ENCODE measurements around the gene SLC12A3. TPM values are rescaled to one million over a fixed set of nuclear protein-coding genes. Genes with fewer than 3 reads are reported as not detected.

SLC12A3 gene
- total and polyA plus RNA-seq, 2 of the 8 experiments (the other 6 are each of a cell fraction or from before 2014, with no cell fraction given): not detected

GRCh38 chr16:56898847-56899246 lies 33.8 kb downstream of the SLC12A3 start:
- no peak overlapping the region for H4K8ac ChIP-seq (ENCODE audit: extremely low read depth, insufficient read depth, low read length)
- H3K9me3 ChIP-seq (ENCODE audit: insufficient read depth in 2 of 2, low read depth in 1 of 2, low read length in 1 of 2): no peaks in the 10 kb centered on the region
- DNase-seq (ENCODE audit: low read depth in 1 of 2, low spot score in 2 of 2) (no peak), FAIRE-seq (no peak)
- no peak overlapping the region for H3K14ac ChIP-seq (ENCODE audit: insufficient read length)
- H3K4me3 ChIP-seq (ENCODE audit: extremely low read depth in 1 of 4, insufficient read depth in 2 of 4, low read depth in 3 of 4, low read length in 4 of 4): no peak overlapping the region
- H4K20me1 ChIP-seq (replicated peaks in 1 of 2; ENCODE audit: control insufficient read depth in 1 of 2, insufficient read depth in 2 of 2, low read length in 2 of 2): no peaks in the 10 kb centered on the region
- no peak overlapping the region for H3K56ac ChIP-seq (replicated peaks; ENCODE audit: insufficient read length, low read depth, low read length)
- no peak overlapping the region for H2BK12ac ChIP-seq (ENCODE audit: low read depth, low read length)
- no peak overlapping the region for H3K4ac ChIP-seq (replicated peaks; ENCODE audit: insufficient read length, low read depth, low read length)
- H3K18ac ChIP-seq (ENCODE audit: extremely low read depth, low read length): no peak overlapping the region
- H3K4me1 ChIP-seq (replicated peaks in 1 of 4; ENCODE audit: control insufficient read depth in 3 of 4, insufficient read depth in 4 of 4, low read length in 3 of 4): peaks cover 0 to 3% (median 0%) of the 10 kb centered on the region in 4 experiments; a peak in 1 of 7 replicates
- H3K27ac ChIP-seq (ENCODE audit: low read depth, low read length): no peak overlapping the region
- no peak overlapping the region for H3K9ac ChIP-seq (replicated peaks in 1 of 4; ENCODE audit: extremely low read depth in 1 of 4, low read depth in 3 of 4, low read length in 3 of 4)
- H3K79me2 ChIP-seq (ENCODE audit: control insufficient read depth in 1 of 2, insufficient read depth in 2 of 2, low read length in 2 of 2): no peaks in the 10 kb centered on the region
- H2BK20ac ChIP-seq (ENCODE audit: low read length): no peak overlapping the region
- no peaks in the 10 kb centered on the region for H3K79me1 ChIP-seq (ENCODE audit: low read depth, low read length)
- H2AK5ac ChIP-seq (ENCODE audit: low read depth, low read length): no peak overlapping the region
- ChIA-PET CTCF (ENCODE audit: partially characterized antibody) (no interaction called here), POLR2A (ENCODE audit: partially characterized antibody) (no interaction called here)
- H3K23ac ChIP-seq (ENCODE audit: insufficient read length): no peak overlapping the region
- H2AFZ ChIP-seq (ENCODE audit: low read length): no peak overlapping the region
- H2BK5ac ChIP-seq (ENCODE audit: low read depth, low read length): no peak overlapping the region
- H3K36me3 ChIP-seq (ENCODE audit: control insufficient read depth in 2 of 4, insufficient read depth in 4 of 4, low read length in 3 of 4): no peaks in the 10 kb centered on the region
- no peak overlapping the region for H4K91ac ChIP-seq (replicated peaks; ENCODE audit: insufficient read length, low read length)
- 84% methylated on average over 8 of the region's 8 CpGs; no CpG with 5 or more reads in 1 of the 2 experiments for WGBS, 2 experiments (ENCODE audit: extremely low coverage in 1 of 2, insufficient coverage in 1 of 2, insufficient read length in 1 of 2, insufficient replicate concordance in 2 of 2, low coverage in 1 of 2, low lambda C conversion rate in 2 of 2, missing lambda C conversion rate in 1 of 2)
- no peak overlapping the region for H4K5ac ChIP-seq (ENCODE audit: insufficient read length, low read depth, low read length)
- no peak overlapping the region for H2BK120ac ChIP-seq (replicated peaks; ENCODE audit: low read depth, low read length)
- H3K23me2 ChIP-seq (ENCODE audit: low read depth, low read length): no peaks in the 10 kb centered on the region
- no peak overlapping the region for H2BK15ac ChIP-seq (ENCODE audit: low read length)
- no peak overlapping the region for H3K4me2 ChIP-seq (ENCODE audit: insufficient read depth in 1 of 2, low read depth in 2 of 2, low read length in 2 of 2)
- H3K27me3 ChIP-seq (replicated peaks in 1 of 4; ENCODE audit: control insufficient read depth in 3 of 4, extremely low read depth in 1 of 4, insufficient read depth in 3 of 4, low read length in 3 of 4): no peaks in the 10 kb centered on the region
- TF ChIP-seq CTBP2 (IDR thresholded peaks at IDR 0.05; ENCODE audit: borderline replicate concordance, insufficient read depth, insufficient read length, low read length) (no peak), USF2 (IDR thresholded peaks at IDR 0.05; ENCODE audit: low read length) (no peak), NRF1 (IDR thresholded peaks at IDR 0.05; ENCODE audit: low read depth, low read length) (no peak), TAF1 (IDR thresholded peaks at IDR 0.05; ENCODE audit: low read depth, low read length) (no peak), CEBPB (IDR thresholded peaks at IDR 0.05; ENCODE audit: low read depth, low read length) (no peak), SRF (IDR thresholded peaks at IDR 0.05; ENCODE audit: low read depth, low read length) (no peak), RAD21 (IDR thresholded peaks at IDR 0.05 in 1 of 2, conservative IDR thresholded peaks at IDR 0.05 in 1 of 2; ENCODE audit: low read depth in 2 of 2, low read length in 2 of 2) (no peak), SUZ12 (IDR thresholded peaks at IDR 0.05; ENCODE audit: low read length) (no peak), BRCA1 (IDR thresholded peaks at IDR 0.05; ENCODE audit: low read depth, low read length) (no peak), MAX (IDR thresholded peaks at IDR 0.05) (no peak)

Measured in H1 (cell line).